Parathyroid adenoma (tissue), 2 donors: ENCODE measurements around the gene SCFD2.

ENCODE experiments used
- H2AFZ ChIP-seq: fragments of 300-600 bp; sonication (generic); one replicate; pipeline ENCODE4 v1.7.0; 2017; ENCODE audit warnings: antibody characterized with exemption, mild to moderate bottlenecking
- H3K27ac ChIP-seq: fragments of 300-600 bp; sonication (generic); one replicate; pipeline ENCODE4 v1.7.0; 2017
- H3K27me3 ChIP-seq: fragments of 300-600 bp; sonication (generic); one replicate; pipeline ENCODE4 v1.7.0; 2017; ENCODE audit warnings: low read length; ENCODE audit not compliant: control insufficient read depth, insufficient read depth
- H3K36me3 ChIP-seq: fragments of 300-600 bp; sonication (generic); one replicate; pipeline ENCODE4 v1.7.0; 2017; ENCODE audit warnings: low read length; ENCODE audit not compliant: control insufficient read depth, insufficient read depth
- H3K4me1 ChIP-seq: fragments of 300-600 bp; sonication (generic); one replicate; pipeline ENCODE4 v1.7.0; 2017; ENCODE audit warnings: control low read depth
- H3K4me2 ChIP-seq: fragments of 300-600 bp; sonication (generic); one replicate; pipeline ENCODE4 v1.7.0; 2017; ENCODE audit warnings: low read length
- H3K4me3 ChIP-seq: fragments of 300-600 bp; sonication (generic); one replicate; pipeline ENCODE4 v1.7.0; 2017; ENCODE audit warnings: low read depth, low read length
- H3K79me2 ChIP-seq: fragments of 300-600 bp; sonication (generic); one replicate; pipeline ENCODE4 v1.7.0; 2017; ENCODE audit warnings: control low read depth
- H3K9ac ChIP-seq: fragments of 300-600 bp; sonication (generic); one replicate; pipeline ENCODE4 v1.7.0; 2017; ENCODE audit warnings: mild to moderate bottlenecking
- H3K9me3 ChIP-seq: fragments of 300-600 bp; sonication (generic); one replicate; pipeline ENCODE4 v1.7.0; 2017; ENCODE audit warnings: low read length; ENCODE audit not compliant: control insufficient read depth
- CTCF ChIP-seq: fragments of 300-600 bp; sonication (generic); IDR thresholded peaks from one replicate; pipeline ENCODE4 v1.7.0; 2017; ENCODE audit warnings: antibody characterized with exemption, mild to moderate bottlenecking
- donor health status: primary hyperparathyroidism.

The SCFD2 gene

DNA sequence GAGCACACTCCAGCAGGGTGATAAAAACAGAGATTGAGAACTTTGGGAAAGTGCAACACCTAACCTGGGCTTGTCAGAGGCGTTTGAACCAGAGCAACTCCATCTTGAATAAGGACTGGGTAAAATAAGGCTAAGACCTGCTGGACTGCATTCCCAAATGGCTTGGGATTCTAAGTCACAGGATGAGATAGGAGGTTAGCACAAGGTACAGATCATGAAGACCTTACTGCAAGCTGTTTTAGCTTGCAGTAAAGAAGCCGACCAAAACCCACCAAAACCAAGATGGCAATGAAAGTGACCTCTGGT is 43.9 kb downstream of the SCFD2 start:
- Histone ChIP-seq H3K27ac (no peak overlapping the region), H3K79me2 (no peaks in the 10 kb centered on the region), H2AFZ (no peak overlapping the region), H3K4me2 (no peak overlapping the region), H3K27me3 (no peaks in the 10 kb centered on the region), H3K9me3 (no peaks in the 10 kb centered on the region), H3K4me3 (no peak overlapping the region), H3K9ac (no peak overlapping the region), H3K36me3 (no peaks in the 10 kb centered on the region), H3K4me1 (no peaks in the 10 kb centered on the region)
- TF ChIP-seq CTCF: no peak

- no peaks in the 10 kb centered on the region for H3K36me3 ChIP-seq
These were observed 44.5 kb downstream of the SCFD2 start for GRCh38 chr4:53321151-53321983.

GRCh38 chr4:53315300-53315699 is 50.6 kb downstream of the SCFD2 start:
- no peaks in the 10 kb centered on the region for H3K4me1 ChIP-seq
- no peak for TF ChIP-seq CTCF
- no peak overlapping the region for H3K9ac ChIP-seq
- no peaks in the 10 kb centered on the region for H3K27me3 ChIP-seq
- no peak overlapping the region for H3K4me3 ChIP-seq
- no peaks in the 10 kb centered on the region for H3K36me3 ChIP-seq
- no peaks in the 10 kb centered on the region for H3K79me2 ChIP-seq
- no peaks in the 10 kb centered on the region for H3K9me3 ChIP-seq
- H3K27ac ChIP-seq: no peak overlapping the region
- H3K4me2 ChIP-seq: no peak overlapping the region
- no peak overlapping the region for H2AFZ ChIP-seq

More at GRCh38 chr4:53321151-53321983, 44.5 kb downstream of the SCFD2 start:
- no peak for TF ChIP-seq CTCF
- no peak overlapping the region for H2AFZ ChIP-seq
- no peaks in the 10 kb centered on the region for H3K27me3 ChIP-seq
- H3K4me2 ChIP-seq: no peak overlapping the region
- no peaks in the 10 kb centered on the region for H3K4me1 ChIP-seq
- H3K9ac ChIP-seq: no peak overlapping the region
- H3K79me2 ChIP-seq: no peaks in the 10 kb centered on the region
- no peaks in the 10 kb centered on the region for H3K9me3 ChIP-seq
- no peak overlapping the region for H3K27ac ChIP-seq
- no peak overlapping the region for H3K4me3 ChIP-seq

DNA sequence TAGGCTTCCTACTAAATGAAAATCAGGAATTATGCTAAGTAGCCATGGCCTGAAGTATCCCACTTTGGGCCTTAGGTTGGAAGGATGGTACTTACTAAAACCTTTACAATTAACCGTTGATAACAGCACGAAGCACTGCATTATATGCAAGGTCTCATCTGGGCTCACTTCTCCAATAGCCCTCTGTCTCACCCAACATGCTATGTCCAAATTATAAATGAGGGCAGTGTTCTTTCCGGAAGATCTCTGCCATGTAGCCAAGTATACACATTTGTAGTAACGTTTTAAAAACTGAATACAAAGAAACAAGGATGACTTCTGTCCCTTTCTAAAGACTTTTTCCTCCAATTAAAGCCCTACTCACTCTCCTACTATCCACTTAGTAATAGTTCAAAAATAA is 51.6 kb downstream of the SCFD2 start:
- H3K4me2 ChIP-seq: no peak overlapping the region

More for the DNA sequence above, 51.6 kb downstream of the SCFD2 start:
- H3K27me3 ChIP-seq: no peaks in the 10 kb centered on the region
- no peak overlapping the region for H2AFZ ChIP-seq
- H3K27ac ChIP-seq: no peak overlapping the region
- no peaks in the 10 kb centered on the region for H3K36me3 ChIP-seq
- no peak overlapping the region for H3K9ac ChIP-seq
- H3K4me1 ChIP-seq: no peaks in the 10 kb centered on the region
- no peaks in the 10 kb centered on the region for H3K9me3 ChIP-seq
- no peaks in the 10 kb centered on the region for H3K79me2 ChIP-seq
- no peak overlapping the region for H3K4me3 ChIP-seq
- TF ChIP-seq CTCF: no peak
